Frontal cortex (tissue), 4 donors: ENCODE measurements around the gene TBC1D1. TPM values are rescaled to one million over a fixed set of nuclear protein-coding genes. Genes with fewer than 3 reads are reported as not detected.

Experiments
- DNase-seq, 2 donors: peaks; one replicate each; pipeline ENCODE4 v3.0.0; 2012; ENCODE audit warnings: low spot score in 2 of 2
- FAIRE-seq: peaks from 2 replicates; lab custom pipeline; 2012; peaks lifted over from hg19 to GRCh38; lab: Jason Lieb, UNC
- total RNA-seq: library from RNA; depleted of rRNA; stranded (reverse); fragments of >200 nt; gene quantifications from one replicate; pipeline ENCODE4 v1.2.3, GENCODE V29; 2014
- donor health status: control.
- donor health status: control.
- donor health status: control.

The TBC1D1 gene
- total RNA-seq, 1 donor from 2014 or later, result 64.8 TPM

DNA sequence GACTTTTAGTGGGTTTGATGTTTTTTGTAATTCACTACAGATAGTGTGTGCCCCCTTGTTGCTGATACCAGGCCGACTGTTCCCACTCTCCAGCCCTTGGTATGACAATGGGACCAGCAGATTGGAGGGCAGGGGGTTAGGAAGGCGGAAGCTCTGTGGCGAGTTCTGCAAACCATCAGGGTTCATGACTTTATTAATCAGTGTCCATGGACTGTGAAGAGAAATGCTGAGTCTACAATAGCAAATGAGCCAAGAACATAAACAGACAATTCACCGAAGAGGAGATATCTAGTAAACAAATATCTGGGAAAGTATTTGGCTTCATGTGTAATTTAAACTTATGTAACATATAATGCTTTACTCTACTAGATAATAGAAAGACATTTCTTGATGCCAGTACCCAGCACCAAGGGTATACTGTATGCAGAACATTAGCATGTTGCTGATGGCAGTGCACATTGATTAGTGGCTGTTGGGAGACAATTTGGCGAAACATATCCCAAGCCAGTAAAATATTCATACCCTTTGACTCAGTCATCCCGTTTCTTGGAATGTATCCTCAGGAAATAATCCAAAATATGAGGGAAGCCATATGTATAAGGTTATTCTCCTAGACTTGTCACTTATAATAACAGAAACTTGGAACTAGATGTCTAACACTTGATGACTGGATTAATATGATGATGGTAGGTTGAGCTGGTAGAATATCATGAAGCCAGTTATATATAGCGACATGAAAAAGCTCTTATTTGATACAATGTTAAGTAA, 238.8 kb downstream of the TBC1D1 start:
- FAIRE-seq, result no peak
- DNase-seq, result no peak

- FAIRE-seq (no peak), DNase-seq (no peak)
Observed at GRCh38 chr4:38130884-38131283, 240.0 kb downstream of the TBC1D1 start.

DNA sequence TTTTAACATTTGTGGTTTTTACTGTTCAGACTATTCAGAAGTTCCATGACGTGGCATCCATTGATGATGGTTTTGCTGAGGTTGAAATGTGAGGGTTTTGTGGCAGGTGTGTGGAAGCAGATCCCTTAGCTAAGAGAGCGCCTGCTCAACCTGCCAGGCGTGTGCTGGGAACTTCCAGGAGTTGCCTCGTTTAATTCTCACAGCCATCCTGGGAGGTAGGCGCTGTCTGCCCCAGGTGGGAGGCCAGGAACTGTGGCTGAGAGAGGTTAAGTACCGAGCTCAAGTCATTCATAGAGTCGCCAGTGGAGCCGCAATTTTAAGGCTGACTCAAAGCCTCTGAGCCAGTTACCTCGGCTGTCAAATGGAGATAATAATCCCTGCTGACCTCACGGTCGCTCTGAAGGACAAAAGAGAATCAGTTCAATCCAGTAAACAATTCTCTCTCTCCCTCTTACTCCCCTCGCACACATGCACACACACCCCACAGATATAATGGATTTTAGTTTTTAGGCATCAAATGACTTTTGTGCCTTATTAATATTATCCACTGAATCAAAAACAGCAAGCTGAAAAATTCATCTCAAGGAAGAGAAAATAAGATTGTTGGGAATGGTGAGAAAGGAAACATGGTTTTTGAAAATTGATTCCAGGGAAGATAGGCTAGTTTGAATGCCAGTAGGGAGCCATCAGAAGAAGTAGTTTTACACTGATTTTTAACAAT, 240.6 kb downstream of the TBC1D1 start:
- DNase-seq (no peak), FAIRE-seq (no peak)

- DNase-seq (peak in 1 of 2 donors; percentile 41), FAIRE-seq (no peak)
Observed at GRCh38 chr4:38132107-38132673, 241.3 kb downstream of the TBC1D1 start.

DNA sequence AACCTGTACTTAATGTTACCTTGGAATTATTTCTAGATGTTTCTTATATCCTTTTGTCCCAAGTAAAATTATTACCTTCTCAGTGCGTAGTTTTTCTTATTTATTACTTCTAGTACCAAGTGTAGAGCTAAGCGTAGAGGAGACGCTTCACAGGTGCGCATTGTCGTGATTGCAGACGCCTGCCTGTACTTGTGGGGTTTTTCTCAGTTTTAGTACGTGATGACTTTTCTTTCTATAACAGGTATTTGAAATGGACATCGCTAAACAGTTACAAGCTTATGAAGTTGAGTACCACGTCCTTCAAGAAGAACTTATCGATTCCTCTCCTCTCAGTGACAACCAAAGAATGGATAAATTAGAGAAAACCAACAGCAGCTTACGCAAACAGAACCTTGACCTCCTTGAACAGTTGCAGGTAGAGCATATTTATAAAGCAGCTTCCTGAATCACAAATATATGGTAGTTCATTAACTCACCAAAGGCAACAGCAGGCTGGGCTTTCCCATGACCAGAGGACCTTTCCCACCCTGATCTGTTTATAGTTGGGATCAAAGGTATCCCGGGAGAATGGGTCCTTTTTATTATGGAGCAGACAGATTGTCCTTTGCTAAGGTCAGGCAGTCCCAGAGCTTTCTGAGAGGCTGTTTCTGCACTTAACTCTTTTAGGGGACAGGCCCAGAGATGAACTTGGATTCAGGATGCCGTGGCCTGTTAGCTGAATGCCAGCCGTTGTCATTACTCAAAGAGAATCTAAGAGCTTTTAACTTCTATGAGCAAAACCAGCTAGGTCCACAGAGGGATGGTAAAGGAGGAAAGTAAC, 242.2 kb downstream of the TBC1D1 start:
- no peak for FAIRE-seq

DNA sequence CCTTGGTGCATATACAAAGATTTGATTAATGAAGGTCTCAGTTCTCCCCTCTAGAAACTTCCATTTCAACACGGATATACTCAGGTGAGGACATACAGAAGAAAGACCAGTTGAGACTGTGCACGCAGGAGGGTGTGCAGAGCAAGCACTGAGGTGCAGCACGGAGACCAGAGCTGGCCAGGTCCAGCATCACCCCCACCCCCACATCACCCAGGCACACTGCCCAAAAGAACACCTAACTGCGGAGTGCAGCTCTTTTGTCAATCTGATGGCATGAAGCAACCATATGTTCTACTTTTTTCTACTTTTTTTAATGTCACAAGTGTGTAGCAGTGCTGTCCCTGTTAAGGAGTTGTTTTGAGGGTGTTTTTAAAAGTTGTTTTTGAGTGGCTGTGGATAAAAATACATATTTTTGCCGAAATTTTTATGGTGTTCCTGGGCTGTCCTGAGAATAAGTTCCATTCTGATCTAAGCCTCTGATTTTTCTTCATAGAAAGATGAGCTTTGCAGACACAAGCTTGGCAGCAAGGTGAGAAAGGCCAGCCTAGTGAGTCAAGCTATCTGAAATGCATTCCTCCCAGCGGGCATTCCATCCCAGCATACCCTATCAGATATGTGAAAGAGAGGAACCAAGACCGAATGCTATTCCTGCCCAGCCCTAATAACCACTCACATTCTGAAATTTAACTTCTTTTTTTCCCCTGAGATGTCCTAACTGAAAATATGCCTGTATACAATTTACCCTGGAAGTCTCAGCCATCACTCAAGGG, 243.0 kb downstream of the TBC1D1 start:
- no peak for DNase-seq
- FAIRE-seq, result no peak

More for the DNA sequence above, 242.2 kb downstream of the TBC1D1 start:
- no peak for DNase-seq

DNA sequence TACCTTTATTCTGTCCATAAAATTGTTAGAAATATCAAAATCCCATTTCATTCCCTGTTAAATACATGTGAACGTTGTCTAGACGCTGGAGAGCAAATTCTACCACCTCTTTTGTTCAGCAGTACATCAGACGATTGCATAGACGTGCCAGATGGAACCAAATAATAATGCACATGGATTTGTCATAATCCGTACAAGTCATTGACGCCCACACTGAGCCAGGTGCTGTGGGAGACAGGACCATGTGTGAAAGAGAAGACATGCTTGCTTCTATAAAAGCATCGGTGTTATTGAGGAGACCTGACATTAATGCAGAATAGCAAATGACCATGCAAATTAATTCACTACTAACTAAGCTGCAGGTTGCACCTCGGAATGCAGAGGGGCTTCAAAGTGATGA, 244.3 kb downstream of the TBC1D1 start:
- FAIRE-seq, result no peak
- DNase-seq, result no peak

DNA sequence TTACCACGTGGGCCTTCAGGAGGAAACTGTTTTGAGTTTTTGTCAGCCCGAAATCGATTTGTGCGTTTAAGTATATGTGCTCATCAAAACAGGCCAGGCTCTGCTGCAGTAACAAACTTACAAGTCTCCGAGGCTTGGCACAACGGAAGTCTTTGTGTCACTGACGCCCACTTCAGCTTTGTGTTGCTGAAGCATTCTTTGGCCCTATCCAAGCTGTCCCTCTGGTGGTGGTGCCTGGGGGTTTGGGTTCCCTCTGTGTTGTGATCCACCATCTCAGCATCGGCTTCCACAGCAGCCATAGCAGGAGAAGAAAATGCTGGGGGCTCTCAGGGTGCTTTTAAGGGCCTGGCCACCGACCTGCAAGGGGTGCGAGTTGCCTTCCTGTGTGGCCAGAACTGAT, 245.7 kb downstream of the TBC1D1 start:
- FAIRE-seq, result no peak
- no peak for DNase-seq

GRCh38 chr4:38137080-38137479, 246.2 kb downstream of the TBC1D1 start:
- DNase-seq (no peak), FAIRE-seq (no peak)

GRCh38 chr4:38138363-38138762, 247.5 kb downstream of the TBC1D1 start:
- DNase-seq, result no peak

DNA sequence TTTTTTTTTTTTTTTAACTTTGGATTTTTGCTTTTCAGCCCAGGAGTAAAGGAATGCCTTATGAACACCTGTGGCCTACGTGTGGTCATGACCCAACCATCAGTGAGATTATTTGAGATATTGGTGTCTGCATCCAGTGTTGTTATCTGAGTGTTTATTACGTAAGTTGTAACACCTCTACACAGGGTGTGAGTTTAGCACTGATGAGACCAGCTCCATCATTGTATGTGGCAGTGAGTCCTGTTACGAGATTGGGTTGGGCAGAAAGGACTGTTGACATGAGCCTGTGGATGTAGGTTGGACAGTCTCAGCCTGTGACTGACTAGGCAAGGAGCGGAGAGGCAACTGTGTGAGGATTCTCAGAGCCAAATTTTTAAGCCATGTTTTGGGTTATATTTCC, 248.3 kb downstream of the TBC1D1 start:
- DNase-seq (no peak), FAIRE-seq (no peak)

More at GRCh38 chr4:38138363-38138762, 247.5 kb downstream of the TBC1D1 start:
- no peak for FAIRE-seq

DNA sequence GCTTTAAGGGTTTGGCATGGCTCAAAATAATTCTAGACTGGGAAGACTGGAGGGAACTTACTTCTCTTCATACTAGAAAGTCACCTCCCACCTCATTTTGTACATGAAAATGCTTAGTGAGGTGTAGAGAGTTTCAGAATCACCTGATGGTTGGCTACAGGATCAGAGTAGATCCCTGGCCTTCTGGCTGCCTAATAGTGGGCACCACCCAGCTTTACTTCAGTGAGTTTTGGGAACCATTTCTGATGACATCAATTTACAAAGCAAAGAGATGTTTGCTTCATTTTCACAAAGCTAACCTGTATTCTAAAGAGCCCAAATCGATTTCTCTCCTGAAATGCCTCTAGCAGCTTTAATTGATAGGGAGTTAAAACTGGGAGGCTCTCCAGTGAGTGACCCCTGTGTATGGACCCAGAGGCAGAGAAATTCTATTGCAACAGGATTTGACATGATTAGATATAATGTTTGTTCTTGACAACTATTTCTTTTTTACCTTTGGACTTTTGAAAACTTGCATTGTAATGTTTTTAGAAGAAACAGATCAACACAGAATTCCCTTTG, 249.8 kb downstream of the TBC1D1 start:
- FAIRE-seq, result no peak

DNA sequence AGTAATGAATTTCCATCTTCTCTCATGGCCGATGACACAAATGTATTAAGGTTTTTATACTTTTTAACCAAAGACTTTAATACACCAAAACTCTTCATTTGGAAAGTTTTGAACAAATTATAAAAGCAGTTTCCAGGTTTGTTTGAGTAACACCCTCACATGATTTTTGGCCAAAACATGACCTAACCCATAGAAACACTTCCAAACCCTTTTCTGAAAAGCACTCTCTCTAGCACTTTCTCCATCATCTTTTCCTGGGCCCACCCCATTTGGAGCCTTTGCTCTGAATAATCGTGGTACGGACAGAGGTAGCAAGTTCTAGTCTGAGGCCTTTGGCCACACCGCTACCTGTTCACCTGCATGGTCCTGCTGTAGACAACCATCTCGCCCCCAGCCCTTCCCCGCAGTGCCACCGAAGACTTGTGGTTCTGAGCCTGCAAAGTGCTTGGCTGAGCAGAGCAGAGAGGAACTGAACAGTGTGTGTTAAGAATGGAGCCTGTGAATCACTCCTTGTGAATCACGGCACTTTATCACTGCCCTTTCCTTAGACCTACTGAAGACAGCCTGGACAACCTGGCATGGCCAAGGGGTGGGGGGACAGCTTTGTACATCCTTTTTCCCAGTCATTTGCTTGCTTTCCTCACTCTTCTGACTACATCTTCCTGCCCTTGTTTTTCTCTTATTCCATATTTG, 251.1 kb downstream of the TBC1D1 start:
- DNase-seq (no peak), FAIRE-seq (no peak)

More for the DNA sequence above, 249.8 kb downstream of the TBC1D1 start:
- no peak for DNase-seq

DNA sequence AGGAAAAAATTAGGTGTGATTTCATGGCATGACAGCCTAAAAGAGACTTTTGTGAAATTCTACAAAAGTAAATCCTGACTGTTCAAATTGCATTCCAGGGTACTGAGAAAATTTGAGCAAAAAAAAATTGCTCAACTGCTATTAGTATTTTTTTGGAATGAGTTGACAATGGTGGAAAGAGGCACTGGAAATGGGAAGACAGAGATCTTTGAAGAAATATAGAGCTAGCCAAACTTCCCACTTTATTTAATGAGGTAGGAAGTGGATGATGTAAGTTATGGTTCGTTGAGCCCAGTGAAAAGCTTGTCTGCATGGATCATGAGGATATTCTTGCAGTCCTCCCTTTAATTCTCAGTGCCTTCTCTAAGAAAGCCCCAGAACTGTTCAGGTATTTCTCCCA, 253.1 kb downstream of the TBC1D1 start:
- FAIRE-seq (no peak), DNase-seq (no peak)

DNA sequence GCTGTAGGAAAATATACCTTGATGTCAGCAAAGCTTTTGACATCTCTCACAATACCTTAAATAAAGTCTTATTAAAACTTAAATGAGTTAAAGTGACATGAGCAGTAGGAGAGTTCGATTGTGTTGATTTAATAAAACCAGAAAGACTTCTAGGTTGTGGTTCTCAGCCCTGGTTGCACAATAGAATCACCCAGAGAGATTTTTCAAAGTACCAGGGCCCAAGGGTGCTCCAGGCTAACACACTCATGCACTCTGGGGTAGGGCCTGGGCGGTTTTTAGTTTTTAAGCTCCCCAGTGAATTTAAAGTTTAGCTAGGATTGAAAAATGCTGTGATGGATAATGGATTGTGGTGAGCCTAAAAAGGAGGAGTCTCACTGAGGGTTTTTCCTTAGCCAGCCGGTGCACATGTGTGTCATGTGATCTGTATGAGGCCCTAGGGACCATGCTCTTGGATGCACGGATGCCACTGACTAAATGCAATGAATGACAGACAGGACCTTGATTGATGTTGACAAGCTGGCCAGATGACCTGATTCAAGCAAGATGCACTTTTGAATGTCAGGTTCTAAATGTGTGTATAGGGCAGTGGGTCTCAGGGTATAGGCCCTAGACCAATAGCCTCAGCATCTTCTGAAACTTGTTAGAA, 254.3 kb downstream of the TBC1D1 start:
- DNase-seq (no peak), FAIRE-seq (no peak)

GRCh38 chr4:38145741-38146140, 254.9 kb downstream of the TBC1D1 start:
- FAIRE-seq, result no peak

DNA sequence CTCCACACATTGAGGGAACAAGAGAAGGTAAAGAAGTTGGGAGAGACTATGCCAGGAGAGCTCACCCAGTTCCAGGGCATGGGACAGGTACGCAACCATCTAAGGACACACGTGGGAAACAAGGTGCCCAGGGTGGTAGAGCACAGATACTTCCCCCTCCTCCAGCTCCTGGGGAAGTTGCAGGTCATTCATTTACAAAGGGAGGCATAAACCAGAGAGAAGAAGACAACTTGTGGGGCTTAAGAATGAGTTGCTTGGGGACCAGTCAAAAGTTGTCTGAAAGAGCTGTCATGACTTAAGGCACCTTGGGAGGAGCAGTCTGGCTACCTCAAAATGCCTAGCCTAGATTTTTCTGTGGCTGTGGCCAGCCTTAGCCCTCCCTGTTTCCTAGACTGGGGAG, 255.5 kb downstream of the TBC1D1 start:
- no peak for DNase-seq
- no peak for FAIRE-seq

More at GRCh38 chr4:38145741-38146140, 254.9 kb downstream of the TBC1D1 start:
- DNase-seq, result no peak

- DNase-seq (no peak), FAIRE-seq (no peak)
Observed at GRCh38 chr4:38149472-38149996, 258.6 kb downstream of the TBC1D1 start.
